ENCODE measurements around the gene HLA-DRA.

HLA-DRA gene

DNA sequence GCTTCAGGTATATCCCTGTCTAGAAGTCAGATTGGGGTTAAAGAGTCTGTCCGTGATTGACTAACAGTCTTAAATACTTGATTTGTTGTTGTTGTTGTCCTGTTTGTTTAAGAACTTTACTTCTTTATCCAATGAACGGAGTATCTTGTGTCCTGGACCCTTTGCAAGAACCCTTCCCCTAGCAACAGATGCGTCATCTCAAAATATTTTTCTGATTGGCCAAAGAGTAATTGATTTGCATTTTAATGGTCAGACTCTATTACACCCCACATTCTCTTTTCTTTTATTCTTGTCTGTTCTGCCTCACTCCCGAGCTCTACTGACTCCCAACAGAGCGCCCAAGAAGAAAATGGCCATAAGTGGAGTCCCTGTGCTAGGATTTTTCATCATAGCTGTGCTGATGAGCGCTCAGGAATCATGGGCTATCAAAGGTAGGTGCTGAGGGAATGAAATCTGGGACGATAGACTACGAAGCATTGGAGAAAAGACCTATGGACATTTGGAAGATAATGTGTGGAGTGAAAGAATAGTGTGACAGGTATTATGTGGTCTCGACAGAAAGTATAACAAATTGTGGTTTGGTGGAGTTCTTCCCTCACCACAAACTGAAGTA, at the start of gene HLA-DRA:
TSS of gene HLA-DRA (plus strand) at position 286 of the 613 bp plus-strand sequence. CDS start at position 350, 64 bp downstream.
- peak; percentile 71 for DNase-seq

GRCh38 chr6:32391505-32391904, 48.2 kb upstream of the HLA-DRA start:
- no peak for DNase-seq

- no peak for DNase-seq
Measured at GRCh38 chr6:32393665-32394420, 45.8 kb upstream of the HLA-DRA start.

DNA sequence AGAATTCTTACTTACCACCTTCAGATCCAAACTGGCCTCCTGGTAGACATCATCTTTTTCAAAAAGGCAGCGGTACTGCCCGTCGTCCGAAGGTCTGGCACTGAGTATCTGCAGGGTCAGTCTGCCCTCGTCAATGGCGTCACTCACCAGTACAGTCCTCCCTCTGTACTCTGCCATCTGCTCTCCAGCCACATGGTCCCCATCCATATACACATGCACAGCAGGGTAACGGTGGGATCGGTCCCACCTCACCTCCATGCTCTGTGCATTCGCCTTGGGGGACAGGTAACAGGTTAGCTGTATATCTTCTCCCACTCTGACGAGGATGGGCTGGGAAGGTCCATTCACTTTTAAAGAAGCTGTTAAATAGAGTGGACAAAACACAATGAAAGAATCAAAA, 43.7 kb upstream of the HLA-DRA start:
- no peak for DNase-seq

GRCh38 chr6:32397252-32397920, 42.3 kb upstream of the HLA-DRA start:
- no peak for DNase-seq

DNA sequence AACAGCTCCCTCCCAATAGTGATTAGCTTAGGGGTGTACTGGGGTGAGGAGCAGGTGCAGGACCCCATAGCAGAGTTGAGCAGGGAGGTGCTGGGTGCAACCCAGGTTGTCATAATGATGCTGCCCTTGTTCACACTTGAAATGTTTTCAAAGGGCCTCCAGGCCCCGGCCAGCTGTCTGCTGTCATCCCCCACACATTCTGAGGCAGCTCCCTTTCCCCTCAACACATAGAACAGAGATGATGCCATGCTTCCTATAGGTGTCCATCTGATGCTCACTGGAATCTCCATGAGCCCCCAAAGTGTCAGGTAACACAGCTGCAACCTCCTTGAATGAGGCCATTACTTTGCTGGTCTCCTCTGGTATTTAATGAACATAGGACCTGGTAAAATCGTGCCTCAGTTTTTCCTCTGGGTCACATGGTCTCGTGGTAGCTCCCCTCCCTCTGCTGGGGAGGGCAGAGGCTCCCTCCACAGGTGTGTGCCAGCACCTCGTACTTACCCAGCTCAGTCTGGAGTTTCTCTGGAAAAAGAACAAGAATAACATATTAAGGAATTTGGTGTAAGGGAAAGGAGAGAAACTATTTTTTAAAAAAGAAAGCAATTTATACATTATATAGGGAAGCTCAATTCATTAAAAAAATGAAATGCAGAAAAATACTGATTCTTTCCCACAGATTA, 38.3 kb upstream of the HLA-DRA start:
- DNase-seq = no peak

DNA sequence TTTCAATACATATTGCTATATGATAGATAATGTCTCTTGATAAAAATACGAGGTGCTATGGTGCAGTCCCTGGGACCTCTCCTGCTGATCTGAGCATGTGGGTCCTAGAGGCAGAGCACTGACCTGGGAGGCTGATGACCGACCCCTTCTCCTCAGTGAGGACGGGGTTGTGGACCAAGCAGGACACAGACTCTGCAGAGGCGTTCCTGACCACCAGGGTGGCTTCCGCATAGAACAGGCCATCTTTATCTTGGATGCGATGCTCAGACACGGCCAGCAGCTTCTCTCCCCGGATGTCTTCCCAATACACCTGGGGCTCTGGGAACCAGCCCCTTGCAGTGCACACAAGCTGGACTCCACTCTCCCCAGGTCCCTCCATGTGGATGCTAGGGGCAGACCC, 36.9 kb upstream of the HLA-DRA start:
- no peak for DNase-seq

GRCh38 chr6:32405656-32406055, 34.0 kb upstream of the HLA-DRA start:
- no peak for DNase-seq

GRCh38 chr6:32406197-32406596, 33.5 kb upstream of the HLA-DRA start:
- no peak for DNase-seq

GRCh38 chr6:32406857-32407256, 32.8 kb upstream of the HLA-DRA start, which contains the start of gene BTNL2:
BTNL2 (minus strand) TSS chr6:32407181; CDS start chr6:32407123, 58 bp downstream.
- DNase-seq = no peak

GRCh38 chr6:32410906-32411305, 28.8 kb upstream of the HLA-DRA start:
- DNase-seq = no peak

DNA sequence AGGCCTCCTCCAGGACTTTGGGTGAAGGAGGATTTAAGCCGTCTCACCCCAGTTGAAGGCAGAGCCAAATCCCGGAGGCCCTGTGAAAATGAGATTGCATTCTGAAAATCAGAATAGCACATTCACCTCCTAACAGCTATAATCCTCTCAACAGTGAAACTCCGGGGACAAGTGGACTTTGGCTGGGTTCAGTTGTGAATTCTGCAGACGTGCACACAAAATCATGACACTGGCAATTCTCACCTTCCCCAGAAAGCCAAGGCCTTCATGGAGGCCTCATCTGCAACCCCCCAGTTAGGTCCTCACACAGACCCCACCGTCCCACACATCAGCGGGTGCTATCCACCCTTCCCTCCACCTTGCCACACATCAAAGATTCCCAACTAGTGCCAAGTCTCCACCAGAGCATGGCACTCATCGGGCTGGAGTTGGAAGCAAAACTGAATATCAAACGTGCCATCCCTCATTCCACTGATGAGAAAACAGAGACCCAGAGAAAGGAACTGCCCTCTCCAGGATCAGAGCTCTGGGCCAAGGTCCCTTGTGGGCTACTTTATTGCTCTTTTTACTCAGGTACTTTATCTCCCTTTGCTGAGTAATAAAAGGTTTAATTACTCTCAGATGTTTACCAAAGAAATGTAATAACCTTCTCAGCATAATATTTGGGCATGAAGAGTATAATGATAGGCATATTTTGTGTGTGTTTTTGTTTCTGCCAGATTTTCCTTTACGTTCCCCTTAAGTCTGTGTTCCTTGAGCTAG, 27.9 kb upstream of the HLA-DRA start:
- no peak for DNase-seq

DNA sequence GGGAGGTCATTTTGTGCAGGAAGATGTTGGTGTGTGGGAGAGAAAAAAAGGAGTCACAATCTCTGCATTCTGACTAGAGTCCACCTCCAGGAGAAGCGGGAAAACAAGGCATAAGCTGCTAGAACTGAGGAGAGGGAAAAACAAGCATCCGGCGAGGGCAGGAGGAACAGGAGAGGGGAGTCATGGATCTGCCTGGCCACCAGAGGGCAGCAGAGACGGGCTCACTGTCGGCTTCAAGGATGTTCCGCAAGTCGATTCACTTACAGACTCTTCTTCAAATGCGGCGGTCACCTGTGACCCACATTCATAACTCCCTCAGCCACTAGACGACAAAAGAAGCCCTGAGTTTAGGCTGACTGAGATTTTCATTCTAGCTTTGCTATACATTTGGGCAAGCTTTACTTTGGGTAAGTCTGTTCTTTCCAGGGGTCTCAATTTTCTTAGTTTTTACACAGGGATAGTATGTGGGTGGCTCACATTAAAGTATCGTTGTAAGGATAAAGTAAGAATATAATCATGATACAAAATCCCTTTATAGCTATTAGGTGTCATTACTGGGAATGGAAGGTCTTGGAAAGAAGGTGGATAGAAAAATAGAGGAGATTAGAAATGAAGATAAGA, 26.1 kb upstream of the HLA-DRA start:
- peak; percentile 79 for DNase-seq

DNA sequence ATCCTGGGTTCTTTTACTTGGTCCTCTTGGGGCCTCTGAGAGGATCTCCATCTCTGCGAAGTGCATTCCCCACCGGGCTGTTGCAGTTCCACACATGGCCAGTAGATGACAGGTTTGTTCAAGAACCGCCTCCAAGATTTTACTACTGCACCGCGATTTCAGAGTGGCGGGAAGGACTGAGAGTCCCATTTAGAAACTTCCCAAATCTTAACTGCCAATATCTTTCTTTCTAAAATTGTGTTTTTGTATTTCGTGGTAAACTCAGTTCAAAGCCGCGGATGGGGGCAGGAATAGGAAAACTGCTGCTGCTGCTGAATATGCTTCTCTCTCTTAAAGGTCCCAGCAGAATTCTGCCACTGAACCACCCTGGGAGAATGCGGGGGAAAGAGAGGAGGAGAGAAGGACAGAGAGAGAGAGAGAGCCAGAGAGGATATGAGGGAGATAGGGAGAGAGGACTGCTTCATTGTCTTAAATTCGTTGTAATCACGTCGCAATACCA, 24.1 kb upstream of the HLA-DRA start:
- peak; percentile 85 for DNase-seq

DNA sequence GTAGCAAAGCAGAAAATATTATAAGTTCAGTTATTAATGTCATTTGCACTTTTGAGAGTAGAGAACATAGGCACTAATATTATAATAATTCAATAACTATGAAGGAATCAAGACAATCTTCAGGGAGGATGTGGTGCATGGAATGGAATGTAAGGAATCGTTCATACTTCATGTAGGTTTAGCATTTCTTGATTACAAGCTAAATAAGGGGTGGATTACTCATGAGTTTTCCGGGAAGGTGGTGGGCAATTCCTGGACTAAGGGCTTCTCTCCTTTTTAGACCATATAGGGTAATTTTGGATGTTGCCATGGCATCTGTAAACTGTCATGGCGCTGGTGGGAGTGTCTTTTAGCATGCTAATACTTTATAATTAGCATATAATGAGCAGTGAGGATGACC, 23.7 kb upstream of the HLA-DRA start:
- no peak for DNase-seq

GRCh38 chr6:32424589-32425300, 14.9 kb upstream of the HLA-DRA start:
- no peak for DNase-seq

- DNase-seq = no peak
Measured at GRCh38 chr6:32426338-32426737, 13.3 kb upstream of the HLA-DRA start.

DNA sequence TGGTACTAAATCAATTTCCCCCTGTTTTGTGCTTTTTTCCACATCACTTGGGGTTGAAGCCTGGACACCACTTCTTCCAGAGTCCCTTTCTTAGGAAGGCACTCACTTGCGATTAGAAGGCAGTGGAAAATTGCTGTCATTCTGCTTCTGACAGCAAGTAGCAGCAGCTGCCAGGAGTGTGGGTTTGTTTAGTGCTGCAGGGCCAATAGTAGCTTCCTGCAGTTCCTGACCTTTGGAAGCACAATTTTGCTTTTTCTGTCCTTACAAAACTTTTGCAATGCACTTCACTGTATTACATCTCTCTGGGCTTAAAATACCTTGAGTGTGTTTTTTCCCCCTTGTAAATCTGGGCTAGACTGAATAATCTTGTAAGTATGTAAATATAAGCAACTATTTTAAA, 12.5 kb upstream of the HLA-DRA start:
- DNase-seq = no peak

DNA sequence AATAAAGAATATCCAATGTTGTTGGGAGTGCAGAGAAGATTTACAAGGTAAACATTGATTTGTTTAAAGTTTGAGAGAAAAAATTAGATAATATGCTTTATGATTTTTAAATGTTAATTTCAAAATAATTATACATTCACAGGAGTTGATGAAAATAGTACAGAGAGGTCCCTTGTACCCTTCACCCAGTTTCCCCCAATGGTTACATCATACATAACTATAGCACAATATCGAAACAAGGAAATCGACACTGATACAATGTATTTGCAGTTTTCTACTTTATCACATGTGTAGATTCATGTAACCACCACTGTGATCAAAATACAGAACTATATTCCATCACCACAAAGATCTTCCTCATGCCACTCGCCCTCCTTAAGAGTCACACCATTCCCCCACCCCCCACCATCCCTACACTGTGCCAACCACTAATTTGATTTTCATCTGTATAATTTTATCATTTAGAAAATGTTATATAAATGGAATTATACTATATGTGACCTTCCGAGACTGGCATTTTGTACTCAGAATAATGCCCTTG, 11.7 kb upstream of the HLA-DRA start:
- no peak for DNase-seq

DNA sequence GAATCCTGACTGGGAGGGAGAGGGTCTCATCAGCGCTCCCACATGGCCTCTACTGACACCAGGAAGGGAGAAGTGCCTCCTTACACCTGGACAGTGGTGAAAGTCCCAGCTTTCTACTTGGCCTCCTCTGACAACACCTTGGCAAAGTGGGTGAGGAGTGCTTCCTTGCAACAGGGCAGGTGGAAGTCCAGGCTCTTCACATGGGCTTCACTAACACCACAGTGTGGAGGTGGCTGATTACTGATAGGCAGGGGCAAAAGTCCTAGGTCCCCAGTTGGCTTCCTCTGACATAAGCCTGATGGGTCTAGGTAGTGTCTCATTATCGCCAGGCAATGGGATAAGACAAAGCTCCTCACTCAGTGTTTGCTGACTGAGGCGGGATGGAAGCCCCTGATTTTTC, 9.5 kb upstream of the HLA-DRA start:
- DNase-seq = no peak

GRCh38 chr6:32431142-32431541, 8.5 kb upstream of the HLA-DRA start:
- no peak for DNase-seq
